Measurements from ENCODE around the gene RAP1GAP2. TPM values are rescaled to one million over a fixed set of nuclear protein-coding genes. Genes with fewer than 3 reads are reported as not detected.

Gene RAP1GAP2
- total RNA-seq, 6 donors from 2014 or later = 6.3 to 19.4 (median 13.6) TPM

- Histone ChIP-seq H3K9me3 (no peaks in the 10 kb centered on the region), H3K36me3 (no peaks in the 10 kb centered on the region), H3K27ac (no peak overlapping the region), H3K27me3 (peaks cover 0 to under 1% (median 0%) of the 10 kb centered on the region in 4 donors), H3K4me1 (peaks cover under 1 to 12% (median 4%) of the 10 kb centered on the region in 4 donors), H3K4me3 (no peak overlapping the region)
- WGBS, 2 donors = 52% methylated on average over 17 of the region's 17 CpGs
- TF ChIP-seq CTCF (IDR thresholded peaks at IDR 0.05) = no peak
- no peak for TF ChIP-seq POLR2AphosphoS5 (IDR thresholded peaks at IDR 0.05)
- no peak for TF ChIP-seq EP300 (IDR thresholded peaks at IDR 0.05)
- no peak for TF ChIP-seq POLR2A (IDR thresholded peaks at IDR 0.05)
- peak in 1 of 2 donors; percentile 46 for ATAC-seq (ENCODE audit: low FRiP score in 2 of 2)
- no peak for DNase-seq
Measured at GRCh38 chr17:2847381-2848333, 51.4 kb downstream of the RAP1GAP2 start.

GRCh38 chr17:2849327-2849670 lies 53.1 kb downstream of the RAP1GAP2 start:
- Histone ChIP-seq H3K9me3 (no peaks in the 10 kb centered on the region), H3K27ac (no peak overlapping the region), H3K4me1 (peaks cover 10 to 26% (median 15%) of the 10 kb centered on the region in 4 donors), H3K36me3 (no peaks in the 10 kb centered on the region), H3K4me3 (no peak overlapping the region), H3K27me3 (peaks cover 0 to 11% (median 2%) of the 10 kb centered on the region in 4 donors)
- DNase-seq (peak in 1 of 2 donors; percentile 39), ATAC-seq (ENCODE audit: low FRiP score in 2 of 2) (no peak)
- 73 to 74% methylated on average over 12 of the region's 13 CpGs for WGBS, 2 donors
- TF ChIP-seq CTCF (IDR thresholded peaks at IDR 0.05) (no peak), EP300 (IDR thresholded peaks at IDR 0.05) (no peak)

GRCh38 chr17:2850991-2851390 lies 54.8 kb downstream of the RAP1GAP2 start:
- ATAC-seq (ENCODE audit: low FRiP score in 2 of 2) = no peak
- no peak for TF ChIP-seq POLR2A (IDR thresholded peaks at IDR 0.05)
- no peak for TF ChIP-seq EP300 (IDR thresholded peaks at IDR 0.05)
- TF ChIP-seq POLR2AphosphoS5 (IDR thresholded peaks at IDR 0.05) = no peak
- no peak for TF ChIP-seq CTCF (IDR thresholded peaks at IDR 0.05)
- DNase-seq = no peak
- no peaks in the 10 kb centered on the region for H3K36me3 ChIP-seq
- H3K4me3 ChIP-seq = no peak overlapping the region
- peaks cover 0 to 13% (median 6%) of the 10 kb centered on the region in 4 donors for H3K27me3 ChIP-seq
- WGBS, 2 donors = 83 to 90% methylated on average over 6 of the region's 6 CpGs
- H3K27ac ChIP-seq = no peak overlapping the region
- H3K9me3 ChIP-seq = no peaks in the 10 kb centered on the region
- peaks cover 18 to 33% (median 22%) of the 10 kb centered on the region in 4 donors for H3K4me1 ChIP-seq

GRCh38 chr17:2851615-2852014 lies 55.4 kb downstream of the RAP1GAP2 start:
- Histone ChIP-seq H3K9me3 (no peaks in the 10 kb centered on the region), H3K36me3 (no peaks in the 10 kb centered on the region), H3K4me3 (no peak overlapping the region), H3K4me1 (peaks cover 18 to 33% (median 22%) of the 10 kb centered on the region in 4 donors), H3K27ac (no peak overlapping the region), H3K27me3 (peaks cover 0 to 13% (median 6%) of the 10 kb centered on the region in 4 donors)
- 67 to 79% methylated on average over 1 to 4 of the region's 4 CpGs for WGBS, 2 donors
- ATAC-seq (ENCODE audit: low FRiP score in 2 of 2) (no peak), DNase-seq (no peak)
- TF ChIP-seq CTCF (IDR thresholded peaks at IDR 0.05) (no peak), POLR2A (IDR thresholded peaks at IDR 0.05) (no peak), EP300 (IDR thresholded peaks at IDR 0.05) (no peak), POLR2AphosphoS5 (IDR thresholded peaks at IDR 0.05) (no peak)
